Upper lobe of left lung (tissue), 4 donors: ENCODE data around the gene RECQL5.

Experiments
- CTCF ChIP-seq, 6 experiments: fragments of 450-650 bp in 4 of 6; fragments of 200-600 bp in 2 of 6; sonication (generic) in 2 of 6; IDR thresholded peaks; one replicate each; pipeline ENCODE4 v1.5.1; 2016 to 2019; ENCODE audit warnings: antibody characterized with exemption in 6 of 6
- EP300 ChIP-seq, 4 donors: sonication (generic); formaldehyde crosslinking; IDR thresholded peaks; one replicate each; pipeline ENCODE4 v1.5.1; 2017; ENCODE audit warnings: antibody characterized with exemption in 4 of 4, control low read depth in 2 of 4
- POLR2A ChIP-seq, 4 donors: fragments of 450-650 bp; IDR thresholded peaks; one replicate each; pipeline ENCODE4 v1.5.1; 2016 to 2017; ENCODE audit warnings: antibody characterized with exemption in 4 of 4, mild to moderate bottlenecking in 2 of 4
- POLR2AphosphoS5 ChIP-seq, 2 donors: sonication (generic); formaldehyde crosslinking; IDR thresholded peaks; one replicate each; pipeline ENCODE4 v1.5.1; 2017; ENCODE audit warnings: antibody characterized with exemption in 2 of 2

- no peak for TF ChIP-seq POLR2A (IDR thresholded peaks at IDR 0.05)
- no peak for TF ChIP-seq POLR2AphosphoS5 (IDR thresholded peaks at IDR 0.05)
- no peak for TF ChIP-seq CTCF (IDR thresholded peaks at IDR 0.05)
- no peak for TF ChIP-seq EP300 (IDR thresholded peaks at IDR 0.05)
Observed at GRCh38 chr17:75637551-75637950, 29.4 kb downstream of the RECQL5 start.
